Measurements from ENCODE around the gene TIMM8A. TPM values are rescaled to one million over a fixed set of nuclear protein-coding genes. Genes with fewer than 3 reads are reported as not detected.

Gene TIMM8A
- total RNA-seq, 1 donor from 2014 or later: 5.6 TPM

DNA sequence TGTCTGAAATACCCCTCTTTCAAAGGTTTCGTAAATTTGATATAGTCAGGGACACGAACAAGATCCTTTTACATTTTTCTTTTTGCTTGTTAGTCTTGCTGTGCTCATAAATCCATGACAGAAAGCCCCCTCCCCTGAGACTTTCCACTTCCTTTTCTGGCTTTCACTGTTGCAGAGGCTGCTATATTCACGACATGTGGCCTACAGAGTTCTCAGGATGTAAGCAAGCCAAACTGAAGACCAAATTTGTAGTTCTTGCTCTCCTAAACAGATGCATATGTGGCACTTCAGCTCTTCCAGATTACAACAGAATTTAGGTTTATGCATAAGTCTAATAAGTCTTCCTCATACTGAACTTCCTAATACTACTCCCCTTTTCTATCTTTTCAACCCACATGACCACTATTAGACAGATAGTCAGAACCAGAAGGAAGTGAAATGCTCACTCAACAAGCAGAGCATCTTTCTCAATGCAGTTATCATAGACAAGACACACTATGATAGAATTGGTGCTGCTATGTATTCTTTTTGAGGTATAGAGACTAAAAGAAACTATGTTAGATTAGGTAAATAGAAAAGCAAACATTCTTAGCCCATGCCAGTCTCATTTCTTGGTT, 22.5 kb upstream of the TIMM8A start:
- Histone ChIP-seq H3K27me3 (no peaks in the 10 kb centered on the region), H3K4me1 (no peaks in the 10 kb centered on the region), H3K9me3 (no peaks in the 10 kb centered on the region), H3K4me3 (no peak overlapping the region), H3K27ac (no peak overlapping the region), H3K36me3 (no peaks in the 10 kb centered on the region)
- DNase-seq (ENCODE audit: extremely low spot score in 2 of 2): no peak
- TF ChIP-seq, protein P1, sequence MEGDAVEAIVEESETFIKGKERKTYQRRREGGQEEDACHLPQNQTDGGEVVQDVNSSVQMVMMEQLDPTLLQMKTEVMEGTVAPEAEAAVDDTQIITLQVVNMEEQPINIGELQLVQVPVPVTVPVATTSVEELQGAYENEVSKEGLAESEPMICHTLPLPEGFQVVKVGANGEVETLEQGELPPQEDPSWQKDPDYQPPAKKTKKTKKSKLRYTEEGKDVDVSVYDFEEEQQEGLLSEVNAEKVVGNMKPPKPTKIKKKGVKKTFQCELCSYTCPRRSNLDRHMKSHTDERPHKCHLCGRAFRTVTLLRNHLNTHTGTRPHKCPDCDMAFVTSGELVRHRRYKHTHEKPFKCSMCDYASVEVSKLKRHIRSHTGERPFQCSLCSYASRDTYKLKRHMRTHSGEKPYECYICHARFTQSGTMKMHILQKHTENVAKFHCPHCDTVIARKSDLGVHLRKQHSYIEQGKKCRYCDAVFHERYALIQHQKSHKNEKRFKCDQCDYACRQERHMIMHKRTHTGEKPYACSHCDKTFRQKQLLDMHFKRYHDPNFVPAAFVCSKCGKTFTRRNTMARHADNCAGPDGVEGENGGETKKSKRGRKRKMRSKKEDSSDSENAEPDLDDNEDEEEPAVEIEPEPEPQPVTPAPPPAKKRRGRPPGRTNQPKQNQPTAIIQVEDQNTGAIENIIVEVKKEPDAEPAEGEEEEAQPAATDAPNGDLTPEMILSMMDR (IDR thresholded peaks at IDR 0.05): no peak
- TF ChIP-seq POLR2A (IDR thresholded peaks at IDR 0.05) (no peak), POLR2AphosphoS5 (IDR thresholded peaks at IDR 0.05; ENCODE audit: insufficient read depth in 1 of 2, low read depth in 1 of 2) (no peak)
- intact Hi-C loops (cut with DNase I): no loop called here

- H3K36me3 ChIP-seq: no peaks in the 10 kb centered on the region
- H3K9me3 ChIP-seq: no peaks in the 10 kb centered on the region
- H3K4me1 ChIP-seq: no peaks in the 10 kb centered on the region
- no peak for DNase-seq (ENCODE audit: extremely low spot score in 2 of 2)
- intact Hi-C loops (cut with DNase I): no loop called here
- no peaks in the 10 kb centered on the region for H3K27me3 ChIP-seq
- no peak overlapping the region for H3K4me3 ChIP-seq
- H3K27ac ChIP-seq: no peak overlapping the region
- TF ChIP-seq POLR2AphosphoS5 (IDR thresholded peaks at IDR 0.05; ENCODE audit: insufficient read depth in 1 of 2, low read depth in 1 of 2) (no peak), POLR2A (IDR thresholded peaks at IDR 0.05) (no peak)
- TF ChIP-seq, protein P1 (IDR thresholded peaks at IDR 0.05): no peak
Observed at GRCh38 chrX:101369687-101370086, 21.1 kb upstream of the TIMM8A start.

DNA sequence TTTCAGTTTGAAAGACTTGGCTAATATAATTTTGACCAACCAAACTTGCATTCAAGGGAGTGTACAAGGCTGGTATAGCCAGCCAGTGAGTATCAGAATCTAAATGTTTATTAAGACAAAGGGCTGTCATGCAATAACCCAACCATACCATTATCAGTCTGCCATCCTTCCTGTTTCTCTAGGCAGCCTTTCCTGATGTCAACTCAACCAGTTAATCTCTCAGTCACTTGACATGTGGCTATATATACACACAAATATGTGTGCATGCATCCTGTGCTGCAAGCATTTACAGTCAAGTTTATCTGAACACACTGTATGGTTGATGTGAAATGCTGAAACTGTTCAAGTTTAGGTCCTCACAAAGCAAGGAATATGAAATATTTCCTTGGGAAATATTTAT, 20.3 kb upstream of the TIMM8A start:
- TF ChIP-seq POLR2A (IDR thresholded peaks at IDR 0.05) (no peak), POLR2AphosphoS5 (IDR thresholded peaks at IDR 0.05; ENCODE audit: insufficient read depth in 1 of 2, low read depth in 1 of 2) (no peak)
- TF ChIP-seq, protein P1 (IDR thresholded peaks at IDR 0.05): no peak
- no peaks in the 10 kb centered on the region for H3K4me1 ChIP-seq
- intact Hi-C loops (cut with DNase I): no loop called here

DNA sequence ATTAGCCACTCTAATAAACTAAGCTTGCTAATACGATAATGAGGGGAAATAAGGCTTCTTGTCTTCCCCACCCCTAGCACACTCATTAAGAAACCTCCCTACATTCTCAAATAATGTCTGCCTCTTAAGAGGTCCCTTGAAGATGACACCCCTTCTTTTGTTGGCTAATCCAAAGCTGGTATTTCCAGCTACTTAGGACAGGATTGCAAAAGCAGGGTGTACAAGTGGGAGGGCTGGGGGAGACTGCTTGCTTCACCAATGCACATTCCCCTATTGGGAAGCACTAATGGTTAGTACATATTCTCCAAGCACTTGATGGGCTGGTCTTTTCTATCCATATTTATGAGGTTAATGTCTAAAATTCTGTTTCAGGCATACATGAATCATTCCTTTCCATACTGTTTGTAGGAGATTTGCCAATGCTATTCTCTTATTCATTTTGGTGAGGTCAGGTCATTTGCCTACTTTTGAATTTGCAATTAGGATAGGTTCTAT, 16.8 kb upstream of the TIMM8A start:
- no peaks in the 10 kb centered on the region for H3K27me3 ChIP-seq

More for the DNA sequence above, 20.3 kb upstream of the TIMM8A start:
- no peak for DNase-seq (ENCODE audit: extremely low spot score in 2 of 2)
- no peaks in the 10 kb centered on the region for H3K9me3 ChIP-seq
- no peak overlapping the region for H3K4me3 ChIP-seq
- no peaks in the 10 kb centered on the region for H3K36me3 ChIP-seq
- no peak overlapping the region for H3K27ac ChIP-seq
- no peaks in the 10 kb centered on the region for H3K27me3 ChIP-seq

DNA sequence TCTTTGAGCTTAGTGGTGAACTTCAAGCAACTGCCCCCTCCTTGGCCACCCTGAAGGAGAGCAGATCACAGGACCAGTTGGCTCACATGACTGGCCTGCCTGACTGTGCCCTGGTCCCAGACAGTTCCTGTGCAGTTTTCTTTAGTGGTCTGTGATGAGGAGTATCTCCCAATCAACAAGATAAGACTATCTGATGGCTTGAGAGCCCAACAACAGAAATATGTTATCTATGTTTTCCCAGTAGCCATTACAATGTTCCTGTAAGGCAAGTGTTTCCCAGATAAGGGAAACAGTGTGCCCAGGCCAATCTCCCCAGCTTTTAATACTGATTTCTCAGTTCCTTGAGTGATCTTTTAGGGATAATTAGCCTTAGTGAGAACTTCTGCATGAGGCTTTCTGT, 14.2 kb upstream of the TIMM8A start:
- no peaks in the 10 kb centered on the region for H3K36me3 ChIP-seq
- H3K9me3 ChIP-seq: no peaks in the 10 kb centered on the region
- intact Hi-C loops (cut with DNase I): no loop called here
- H3K4me3 ChIP-seq: no peak overlapping the region
- no peaks in the 10 kb centered on the region for H3K4me1 ChIP-seq
- TF ChIP-seq, protein P1 (IDR thresholded peaks at IDR 0.05): no peak
- TF ChIP-seq POLR2AphosphoS5 (IDR thresholded peaks at IDR 0.05; ENCODE audit: insufficient read depth in 1 of 2, low read depth in 1 of 2) (no peak), POLR2A (IDR thresholded peaks at IDR 0.05) (no peak)
- H3K27ac ChIP-seq: no peak overlapping the region
- no peak for DNase-seq (ENCODE audit: extremely low spot score in 2 of 2)
- no peaks in the 10 kb centered on the region for H3K27me3 ChIP-seq

More for the DNA sequence above, 16.8 kb upstream of the TIMM8A start:
- no peak for TF ChIP-seq POLR2AphosphoS5 (IDR thresholded peaks at IDR 0.05; ENCODE audit: insufficient read depth in 1 of 2, low read depth in 1 of 2)
- TF ChIP-seq POLR2A (IDR thresholded peaks at IDR 0.05): no peak
- TF ChIP-seq, protein P1 (IDR thresholded peaks at IDR 0.05): no peak
- H3K4me3 ChIP-seq: no peak overlapping the region
- no peaks in the 10 kb centered on the region for H3K36me3 ChIP-seq
- no peak overlapping the region for H3K27ac ChIP-seq
- no peaks in the 10 kb centered on the region for H3K9me3 ChIP-seq
- H3K4me1 ChIP-seq: no peaks in the 10 kb centered on the region
- intact Hi-C loops (cut with DNase I): no loop called here
- DNase-seq (ENCODE audit: extremely low spot score in 2 of 2): no peak

All from vagina (tissue), 2 donors.